ENCODE results near the gene BACE2. TPM values are rescaled to one million over a fixed set of nuclear protein-coding genes. Genes with fewer than 3 reads are reported as not detected.
"Not testable (repeated sequence)": the region's sequence is repeated elsewhere in the genome, so short reads cannot be mapped to it uniquely, and the experiment has no call there.

Gene BACE2
- polyA plus RNA-seq, 1 donor: 28.0 TPM

DNA sequence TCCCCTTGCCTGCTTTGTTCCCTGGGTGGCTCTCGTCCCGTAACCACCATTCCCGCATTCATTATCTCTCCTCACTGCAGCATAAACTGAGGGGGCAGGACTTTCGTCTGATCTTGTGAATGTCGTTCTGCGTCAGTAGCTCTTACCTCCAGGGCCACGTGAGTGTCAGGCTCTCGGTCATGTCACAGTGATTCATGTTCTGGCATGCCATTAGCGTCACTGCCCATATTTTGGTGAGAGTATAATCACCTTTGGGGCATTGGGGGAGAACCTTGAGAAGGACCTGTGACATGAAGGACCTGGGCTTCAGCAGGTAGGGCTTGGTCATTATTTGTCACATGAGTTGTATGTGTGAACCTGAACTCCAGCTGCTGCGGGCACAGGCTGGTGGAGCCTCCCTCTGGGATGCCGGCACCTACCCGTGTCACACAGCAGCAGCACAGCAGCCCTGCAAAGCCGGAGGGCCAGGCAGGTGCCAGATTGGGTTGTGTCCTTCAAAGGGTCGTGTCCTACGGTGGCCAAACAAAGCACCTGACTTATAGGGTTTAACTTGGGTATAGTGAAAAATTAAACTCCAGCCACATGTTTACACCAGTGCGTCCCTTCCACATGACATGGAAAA lies 68.5 kb downstream of the BACE2 start:
- no peak for DNase-seq

DNA sequence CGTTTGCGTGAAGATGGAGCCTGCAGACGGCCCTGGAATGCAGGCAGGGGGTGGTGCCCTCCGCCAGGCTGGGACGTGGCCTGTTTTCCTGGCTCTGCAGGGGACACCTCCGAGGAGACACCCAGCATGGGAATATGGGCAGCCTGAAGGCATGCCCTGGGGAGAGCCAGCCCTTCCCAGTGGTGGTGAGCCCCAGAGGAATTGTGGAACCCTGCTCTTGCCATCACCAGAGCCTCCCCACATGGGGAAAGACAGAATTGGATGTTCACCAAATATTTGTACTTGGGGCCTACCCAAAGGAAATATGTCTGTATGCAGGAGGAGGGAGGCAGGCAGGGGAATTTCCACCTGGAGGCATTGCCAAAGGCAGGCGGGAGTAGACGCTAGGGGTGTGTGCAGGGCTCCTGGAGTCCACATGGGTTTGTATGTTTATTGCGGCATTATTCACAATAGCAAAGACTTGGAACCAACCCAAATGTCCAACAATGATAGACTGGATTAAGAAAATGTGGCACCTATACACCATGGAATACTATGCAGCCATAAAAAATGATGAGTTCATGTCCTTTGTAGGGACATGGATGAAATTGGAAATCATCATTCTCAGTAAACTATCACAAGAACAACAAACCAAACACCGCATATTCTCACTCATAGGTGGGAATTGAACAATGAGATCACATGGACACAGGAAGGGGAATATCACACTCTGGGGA lies 70.3 kb downstream of the BACE2 start:
- not testable (repeated sequence) for DNase-seq

- no peak for DNase-seq
Observed at GRCh38 chr21:41240040-41240439, 72.1 kb downstream of the BACE2 start.

- DNase-seq: peak; percentile 14
Observed at GRCh38 chr21:41241341-41241740, 73.4 kb downstream of the BACE2 start.

- no peak for DNase-seq
Observed at GRCh38 chr21:41242238-41242829, 74.4 kb downstream of the BACE2 start.

DNA sequence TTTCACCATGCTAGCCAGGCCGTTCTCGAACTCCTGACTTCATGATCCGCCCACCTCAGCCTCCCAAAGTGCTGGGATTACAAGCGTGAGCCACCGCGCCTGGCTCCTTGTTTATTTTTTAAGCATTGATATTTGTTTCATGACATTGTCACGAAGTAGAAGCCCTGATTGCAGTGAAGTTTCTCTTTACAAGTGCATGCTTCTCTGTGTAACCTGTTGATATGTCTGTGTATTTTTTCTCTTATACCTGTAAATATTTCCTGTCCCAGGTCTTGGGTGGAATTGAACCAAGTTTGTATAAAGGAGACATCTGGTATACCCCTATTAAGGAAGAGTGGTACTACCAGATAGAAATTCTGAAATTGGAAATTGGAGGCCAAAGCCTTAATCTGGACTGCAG lies 75.1 kb downstream of the BACE2 start:
- DNase-seq: no peak

DNA sequence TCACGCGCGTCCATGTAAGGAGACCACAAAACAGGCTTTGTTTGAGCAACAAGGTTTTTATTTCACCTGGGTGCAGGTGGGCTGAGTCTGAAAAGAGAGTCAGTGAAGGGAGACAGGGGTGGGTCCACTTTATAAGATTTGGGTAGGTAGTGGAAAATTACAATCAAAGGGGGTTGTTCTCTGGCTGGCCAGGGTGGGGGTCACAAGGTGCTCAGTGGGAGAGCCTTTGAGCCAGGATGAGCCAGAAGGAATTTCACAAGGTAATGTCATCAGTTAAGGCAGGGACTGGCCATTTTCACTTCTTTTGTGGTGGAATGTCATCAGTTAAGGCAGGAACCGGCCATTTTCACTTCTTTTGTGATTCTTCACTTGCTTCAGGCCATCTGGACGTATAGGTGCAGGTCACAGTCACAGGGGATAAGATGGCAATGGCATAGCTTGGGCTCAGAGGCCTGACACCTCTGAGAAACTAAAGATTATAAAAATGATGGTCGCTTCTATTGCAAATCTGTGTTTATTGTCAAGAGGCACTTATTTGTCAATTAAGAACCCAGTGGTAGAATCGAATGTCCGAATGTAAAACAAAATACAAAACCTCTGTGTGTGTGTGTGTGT lies 76.4 kb downstream of the BACE2 start:
- not testable (repeated sequence) for DNase-seq

DNA sequence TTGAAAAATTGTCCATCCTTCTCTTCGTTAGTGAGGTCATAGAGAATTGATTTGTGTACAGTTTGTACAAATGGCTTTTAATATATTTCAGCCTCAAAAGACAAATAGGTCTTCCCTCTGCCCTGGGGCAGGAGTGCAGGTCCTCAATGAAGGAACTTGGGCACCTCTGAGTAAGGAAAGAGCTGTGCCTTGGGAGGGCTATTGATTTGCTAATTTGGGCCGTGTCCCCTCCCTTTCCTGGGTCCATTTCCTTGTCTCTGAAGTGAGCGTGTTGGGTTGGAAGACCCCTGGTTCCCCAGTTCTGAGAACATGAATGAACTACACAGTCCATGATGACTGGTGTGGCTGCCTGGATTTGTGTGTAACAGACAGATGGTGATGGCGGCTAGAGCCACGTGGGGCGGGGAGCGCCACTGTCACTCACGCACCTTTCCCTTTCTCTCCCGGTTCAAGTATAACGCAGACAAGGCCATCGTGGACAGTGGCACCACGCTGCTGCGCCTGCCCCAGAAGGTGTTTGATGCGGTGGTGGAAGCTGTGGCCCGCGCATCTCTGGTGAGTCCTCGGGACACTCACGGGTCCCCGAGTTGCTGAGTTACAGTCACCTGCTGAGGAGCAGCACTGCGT lies 77.7 kb downstream of the BACE2 start:
- DNase-seq: no peak

GRCh38 chr21:41246808-41247207 lies 78.8 kb downstream of the BACE2 start:
- no peak for DNase-seq

DNA sequence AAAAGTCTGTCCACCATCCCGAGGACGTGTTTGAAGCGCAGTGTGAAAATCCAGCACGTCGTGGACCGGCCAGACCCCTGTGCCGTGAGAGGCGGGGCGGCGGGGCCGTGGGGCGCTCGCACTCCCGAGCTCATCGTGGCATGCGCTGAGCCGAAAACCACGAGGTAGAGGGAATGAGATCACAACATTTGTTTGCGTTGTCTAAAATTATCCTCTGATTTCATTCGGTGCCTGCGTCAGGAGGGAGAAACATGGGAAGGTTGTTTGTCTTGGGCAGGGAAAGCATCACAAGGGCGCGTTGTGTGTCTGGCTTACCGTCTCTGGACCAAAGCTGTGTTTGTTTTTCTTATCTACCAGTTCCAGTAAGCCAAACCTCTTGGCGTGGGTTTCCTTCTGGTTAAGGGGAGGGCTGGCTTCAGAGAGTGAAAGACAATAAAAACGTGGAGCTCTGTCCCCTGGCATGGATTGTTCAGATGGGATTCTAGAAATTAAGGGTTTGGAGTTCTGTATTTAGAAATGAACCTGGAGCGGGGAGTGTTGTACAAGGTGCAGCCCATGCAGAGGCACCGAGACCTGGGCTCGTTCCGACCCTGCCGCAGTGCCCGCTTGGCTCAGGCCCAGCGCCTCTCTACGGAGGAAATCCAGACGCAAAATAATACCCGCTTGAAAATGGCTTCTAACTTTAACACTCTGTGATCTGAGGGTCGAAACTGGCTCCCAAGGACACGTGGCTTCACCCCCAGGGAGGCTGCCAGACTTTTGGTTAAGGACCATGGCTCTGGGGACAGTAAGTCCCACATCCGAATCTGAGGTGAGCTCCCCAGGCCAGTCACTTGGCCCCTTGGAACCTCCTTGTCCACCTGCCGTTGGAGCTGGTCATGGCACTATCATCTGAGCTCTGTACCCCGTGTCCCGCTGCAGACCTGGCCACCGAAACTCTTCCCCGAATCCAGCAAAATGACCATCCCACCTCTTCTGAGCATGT lies 79.9 kb downstream of the BACE2 start:
- no peak for DNase-seq

- no peak for DNase-seq
Observed at GRCh38 chr21:41249476-41249875, 81.5 kb downstream of the BACE2 start.

GRCh38 chr21:41250519-41250918 lies 82.6 kb downstream of the BACE2 start:
- no peak for DNase-seq

DNA sequence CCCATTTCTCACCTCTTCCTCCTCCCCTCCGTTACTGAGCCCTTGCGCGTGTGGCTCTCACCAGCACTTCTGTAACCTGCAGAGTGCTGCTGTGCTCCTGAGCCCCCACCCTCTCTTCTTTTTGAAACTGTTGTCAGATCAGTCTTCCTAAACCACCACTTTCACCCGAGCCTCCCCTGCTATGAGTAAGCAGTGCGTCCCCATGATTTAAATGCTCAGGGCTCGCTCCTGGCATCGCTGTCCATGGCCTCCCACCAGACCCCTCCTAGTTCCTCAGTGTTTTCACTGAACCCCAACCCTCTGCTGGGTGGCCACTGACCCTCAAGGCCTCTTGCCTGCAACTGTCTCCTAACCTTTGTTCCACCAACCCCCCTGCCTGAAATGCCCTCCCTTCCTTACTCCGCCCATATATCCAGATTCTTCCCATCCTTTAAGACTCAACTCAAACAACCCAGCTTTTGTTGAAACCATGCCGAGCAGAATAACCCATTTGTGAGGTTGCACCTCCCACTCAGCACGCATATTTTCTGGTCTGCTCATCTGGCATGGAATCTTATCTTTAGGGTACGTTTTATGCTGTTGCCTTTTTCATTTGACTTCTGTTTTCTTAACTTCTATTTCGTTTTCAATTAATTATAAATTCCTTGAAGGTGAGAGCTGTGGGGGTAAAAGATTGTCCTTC lies 84.1 kb downstream of the BACE2 start:
- no peak for DNase-seq

DNA sequence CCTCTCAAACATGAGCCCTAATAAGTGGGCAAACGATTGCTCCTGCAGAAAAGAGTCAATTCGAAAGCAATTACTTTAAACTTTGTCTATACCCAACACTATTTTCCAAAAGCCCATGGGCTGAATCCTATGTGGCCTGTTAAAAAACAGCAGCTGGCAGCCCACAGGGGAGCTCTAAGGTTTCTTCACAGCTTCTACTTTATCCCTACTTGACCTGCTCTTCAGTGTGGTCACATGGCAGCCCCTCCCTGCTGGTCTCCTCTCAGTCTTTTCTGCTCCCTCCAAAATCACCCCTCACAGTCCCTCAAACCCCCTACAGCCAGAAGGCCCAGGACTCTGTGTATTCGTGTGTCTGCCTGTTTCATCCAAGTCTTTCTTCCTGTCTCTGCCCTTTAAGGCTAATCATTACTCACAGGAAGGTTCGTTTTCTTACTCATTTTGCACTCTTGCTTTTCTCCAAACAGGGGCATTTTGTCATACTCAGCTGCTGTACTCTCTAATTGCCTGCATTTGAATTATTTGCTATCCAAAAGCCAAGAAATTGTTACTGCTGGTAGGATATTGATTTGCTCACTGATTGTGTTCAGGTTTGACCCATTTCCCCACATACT lies 86.2 kb downstream of the BACE2 start:
- DNase-seq: no peak

DNA sequence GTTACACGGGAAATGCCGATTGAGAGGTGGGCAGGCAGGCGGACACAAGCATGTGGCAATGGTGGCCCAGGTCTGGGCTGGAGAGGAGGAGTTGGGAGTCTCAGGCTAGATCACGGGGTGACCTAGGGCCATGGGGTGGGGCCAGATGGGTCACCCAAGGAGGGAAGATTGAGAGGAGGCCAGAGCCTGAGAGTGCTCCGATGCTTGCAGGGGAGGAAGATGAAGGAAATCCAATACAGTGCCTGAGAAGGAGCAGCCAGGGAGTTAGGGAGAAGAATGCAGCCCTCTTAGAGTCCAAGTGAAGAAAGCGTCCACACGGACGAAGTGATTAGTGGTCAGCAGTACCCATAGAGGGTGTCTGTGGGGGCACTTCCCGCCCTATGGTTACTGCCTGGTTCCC lies 87.2 kb downstream of the BACE2 start:
- no peak for DNase-seq

- DNase-seq: not testable (repeated sequence)
Observed at GRCh38 chr21:41256231-41256630, 88.3 kb downstream of the BACE2 start.

GRCh38 chr21:41256771-41257702 lies 89.1 kb downstream of the BACE2 start:
- DNase-seq: no peak

DNA sequence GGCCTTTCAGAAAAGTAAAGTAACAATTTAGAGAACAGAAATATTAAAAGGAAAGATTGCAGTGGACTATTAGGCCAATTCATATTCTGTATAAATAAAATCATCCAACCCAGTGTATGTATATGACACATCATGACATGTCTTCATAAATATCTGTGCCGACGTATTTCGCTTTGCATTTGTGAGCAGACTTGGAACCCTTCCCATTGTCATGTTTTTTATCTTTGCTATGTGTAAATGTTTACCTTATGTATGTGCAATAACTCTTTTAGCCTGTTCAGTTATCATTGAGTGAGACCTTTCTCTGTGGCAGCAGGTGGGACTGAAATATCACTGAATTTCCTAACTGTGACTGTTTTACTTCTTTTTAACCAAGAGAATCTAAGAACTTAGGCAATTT lies 90.7 kb downstream of the BACE2 start:
- DNase-seq: no peak

GRCh38 chr21:41260428-41260827 lies 92.5 kb downstream of the BACE2 start:
- DNase-seq: no peak

All from left kidney (tissue), 2 donors.